GM23338 (cell line): ENCODE measurements around the gene GCDH. TPM values are rescaled to one million over a fixed set of nuclear protein-coding genes. Genes with fewer than 3 reads are reported as not detected.

Experiments used
- ATAC-seq: fragments of 200-7000 bp; cut with Tn5 transposase; 3 replicates; pipeline ENCODE4 v1.9.1; 2020
- DNase-seq: peaks from one replicate; pipeline ENCODE4 v3.0.0-alpha.2; 2015; ENCODE audit warnings: low spot score
- H2AFZ ChIP-seq: fragments of 200-600 bp; sonication (generic); 2 replicates; pipeline ENCODE4 v1.8.0; 2016; ENCODE audit warnings: antibody characterized with exemption, mild to moderate bottlenecking, moderate library complexity
- H3F3A ChIP-seq: fragments of 200-600 bp; sonication (generic); replicated peaks from 2 replicates; pipeline ENCODE4 v1.8.0; 2017; ENCODE audit warnings: antibody characterized with exemption, mixed run types, low read depth
- H3K27ac ChIP-seq: fragments of 200-600 bp; sonication (generic); 2 replicates; pipeline ENCODE4 v1.6.1; 2016; ENCODE audit warnings: low read depth
- H3K27me3 ChIP-seq: fragments of 200-600 bp; sonication (generic); 2 replicates; pipeline ENCODE4 v1.8.0; 2016; ENCODE audit warnings: mild to moderate bottlenecking, mixed run types, moderate library complexity; ENCODE audit not compliant: insufficient read depth
- H3K36me3 ChIP-seq: fragments of 200-600 bp; sonication (generic); 2 replicates; pipeline ENCODE4 v1.8.0; 2016; ENCODE audit warnings: mild to moderate bottlenecking; ENCODE audit not compliant: insufficient read depth
- H3K4me1 ChIP-seq: fragments of 200-600 bp; sonication (generic); 2 replicates; pipeline ENCODE4 v1.8.0; 2016; ENCODE audit warnings: mild to moderate bottlenecking, moderate library complexity; ENCODE audit not compliant: insufficient read depth
- H3K4me2 ChIP-seq: fragments of 200-600 bp; sonication (generic); 2 replicates; pipeline ENCODE4 v1.7.1; 2017; ENCODE audit warnings: mixed run types
- H3K4me3 ChIP-seq: fragments of 200-600 bp; sonication (generic); 2 replicates; pipeline ENCODE4 v1.6.1; 2016; ENCODE audit warnings: mixed run types
- H3K79me2 ChIP-seq: fragments of 200-600 bp; sonication (generic); replicated peaks from 2 replicates; pipeline ENCODE4 v1.8.0; 2017; ENCODE audit warnings: mild to moderate bottlenecking; ENCODE audit not compliant: insufficient read depth
- H3K9me2 ChIP-seq: fragments of 200-600 bp; sonication (generic); 2 replicates; pipeline ENCODE4 v1.8.0; 2017; ENCODE audit not compliant: insufficient read depth
- H4K20me1 ChIP-seq: fragments of 200-600 bp; sonication (generic); replicated peaks from 2 replicates; pipeline ENCODE4 v1.8.0; 2017; ENCODE audit warnings: mild to moderate bottlenecking; ENCODE audit not compliant: insufficient read depth
- H3K27ac Mint-ChIP-seq: 2 replicates; pipeline ENCODE4 v1.8.0; 2020; ENCODE audit warnings: inconsistent platforms, mild to moderate bottlenecking, moderate library complexity, mixed read lengths
- H3K27me3 Mint-ChIP-seq: 3 replicates; pipeline ENCODE4 v1.8.0; 2022; ENCODE audit warnings: low read depth, mild to moderate bottlenecking, moderate library complexity, mixed read lengths, inconsistent platforms; ENCODE audit not compliant: insufficient read depth, poor library complexity
- H3K36me3 Mint-ChIP-seq: 3 replicates; pipeline ENCODE4 v1.8.0; 2021; ENCODE audit warnings: low read depth, mild to moderate bottlenecking, inconsistent platforms, moderate library complexity, mixed read lengths
- H3K4me1 Mint-ChIP-seq: 3 replicates; pipeline ENCODE4 v1.8.0; 2020; ENCODE audit warnings: mild to moderate bottlenecking, inconsistent platforms, mixed read lengths
- H3K4me3 Mint-ChIP-seq: 3 replicates; pipeline ENCODE4 v1.8.0; 2021; ENCODE audit warnings: moderate library complexity, mild to moderate bottlenecking, inconsistent platforms, mixed read lengths
- H3K9me3 Mint-ChIP-seq: 3 replicates; pipeline ENCODE4 v1.8.0; 2020; ENCODE audit warnings: moderate library complexity, mild to moderate bottlenecking, inconsistent platforms, mixed read lengths
- CREB1 ChIP-seq: fragments of 250-450 bp; sonication (Bioruptor Pico); IDR thresholded peaks from 2 replicates; pipeline ENCODE4 v1.5.0; 2020; ENCODE audit warnings: low read depth, mild to moderate bottlenecking, moderate library complexity
- EZH2phosphoT487 ChIP-seq: fragments of 200-600 bp; sonication (generic); IDR thresholded peaks from one replicate; pipeline ENCODE4 v1.8.1; 2018; ENCODE audit warnings: antibody characterized with exemption; ENCODE audit not compliant: unreplicated experiment
- JUNB ChIP-seq: IDR thresholded peaks from one replicate; pipeline ENCODE4 v1.6.1; 2016; ENCODE audit warnings: antibody characterized with exemption; ENCODE audit not compliant: unreplicated experiment
- NANOG ChIP-seq: IDR thresholded peaks from 2 replicates; pipeline ENCODE4 v1.6.1; 2016; ENCODE audit warnings: antibody characterized with exemption, borderline replicate concordance
- POLR2AphosphoS5 ChIP-seq: IDR thresholded peaks from 2 replicates; pipeline ENCODE4 v1.6.1; 2016; ENCODE audit warnings: antibody characterized with exemption, low read depth
- STAT1 ChIP-seq: IDR thresholded peaks from one replicate; pipeline ENCODE4 v1.6.1; 2016; ENCODE audit warnings: antibody characterized with exemption; ENCODE audit not compliant: unreplicated experiment
- ZNF114 ChIP-seq: fragments of 250-450 bp; sonication (Bioruptor Pico); IDR thresholded peaks from 2 replicates; pipeline ENCODE4 v1.5.0; 2020; ENCODE audit warnings: mild to moderate bottlenecking, moderate library complexity
- ZNF331 ChIP-seq: fragments of 250-450 bp; sonication (Bioruptor Pico); IDR thresholded peaks from 2 replicates; pipeline ENCODE4 v1.5.0; 2020; ENCODE audit warnings: low read depth, mild to moderate bottlenecking, moderate library complexity
- polyA plus RNA-seq: library from polyadenylated mRNA; unstranded; fragments of >200 nt; fragmentation: Nextera tagmentation; extraction: Ambion mirVana; gene quantifications from 2 replicates; pipeline ENCODE4 v1.2.1, GENCODE V29; 2016
- total RNA-seq: library from RNA; depleted of rRNA; stranded (reverse); fragments of >200 nt; shearing (Covaris generic); gene quantifications from 2 replicates; pipeline ENCODE4 v1.2.3, GENCODE V29; 2014
- TF ChIP-seq, protein P1 (sequence below): IDR thresholded peaks from one replicate; pipeline ENCODE4 v1.6.1; 2018; ENCODE audit warnings: antibody characterized with exemption; ENCODE audit not compliant: unreplicated experiment
- TF ChIP-seq, protein P2 (sequence below): IDR thresholded peaks from 2 replicates; pipeline ENCODE4 v1.6.1; 2016; ENCODE audit warnings: antibody characterized with exemption

The GCDH gene
- total and polyA plus RNA-seq, 2 experiments from 2014 or later: 54.1 to 99.8 TPM

GRCh38 chr19:12896460-12896859, 5.5 kb downstream of the GCDH start (continued):
- no peak for TF ChIP-seq STAT1
- TF ChIP-seq POLR2AphosphoS5: no peak
- no peak for TF ChIP-seq ZNF114 (CRISPR knock-in tag)
- TF ChIP-seq NANOG: no peak
- TF ChIP-seq, protein P1, sequence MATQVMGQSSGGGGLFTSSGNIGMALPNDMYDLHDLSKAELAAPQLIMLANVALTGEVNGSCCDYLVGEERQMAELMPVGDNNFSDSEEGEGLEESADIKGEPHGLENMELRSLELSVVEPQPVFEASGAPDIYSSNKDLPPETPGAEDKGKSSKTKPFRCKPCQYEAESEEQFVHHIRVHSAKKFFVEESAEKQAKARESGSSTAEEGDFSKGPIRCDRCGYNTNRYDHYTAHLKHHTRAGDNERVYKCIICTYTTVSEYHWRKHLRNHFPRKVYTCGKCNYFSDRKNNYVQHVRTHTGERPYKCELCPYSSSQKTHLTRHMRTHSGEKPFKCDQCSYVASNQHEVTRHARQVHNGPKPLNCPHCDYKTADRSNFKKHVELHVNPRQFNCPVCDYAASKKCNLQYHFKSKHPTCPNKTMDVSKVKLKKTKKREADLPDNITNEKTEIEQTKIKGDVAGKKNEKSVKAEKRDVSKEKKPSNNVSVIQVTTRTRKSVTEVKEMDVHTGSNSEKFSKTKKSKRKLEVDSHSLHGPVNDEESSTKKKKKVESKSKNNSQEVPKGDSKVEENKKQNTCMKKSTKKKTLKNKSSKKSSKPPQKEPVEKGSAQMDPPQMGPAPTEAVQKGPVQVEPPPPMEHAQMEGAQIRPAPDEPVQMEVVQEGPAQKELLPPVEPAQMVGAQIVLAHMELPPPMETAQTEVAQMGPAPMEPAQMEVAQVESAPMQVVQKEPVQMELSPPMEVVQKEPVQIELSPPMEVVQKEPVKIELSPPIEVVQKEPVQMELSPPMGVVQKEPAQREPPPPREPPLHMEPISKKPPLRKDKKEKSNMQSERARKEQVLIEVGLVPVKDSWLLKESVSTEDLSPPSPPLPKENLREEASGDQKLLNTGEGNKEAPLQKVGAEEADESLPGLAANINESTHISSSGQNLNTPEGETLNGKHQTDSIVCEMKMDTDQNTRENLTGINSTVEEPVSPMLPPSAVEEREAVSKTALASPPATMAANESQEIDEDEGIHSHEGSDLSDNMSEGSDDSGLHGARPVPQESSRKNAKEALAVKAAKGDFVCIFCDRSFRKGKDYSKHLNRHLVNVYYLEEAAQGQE: no peak
- TF ChIP-seq, protein P2, sequence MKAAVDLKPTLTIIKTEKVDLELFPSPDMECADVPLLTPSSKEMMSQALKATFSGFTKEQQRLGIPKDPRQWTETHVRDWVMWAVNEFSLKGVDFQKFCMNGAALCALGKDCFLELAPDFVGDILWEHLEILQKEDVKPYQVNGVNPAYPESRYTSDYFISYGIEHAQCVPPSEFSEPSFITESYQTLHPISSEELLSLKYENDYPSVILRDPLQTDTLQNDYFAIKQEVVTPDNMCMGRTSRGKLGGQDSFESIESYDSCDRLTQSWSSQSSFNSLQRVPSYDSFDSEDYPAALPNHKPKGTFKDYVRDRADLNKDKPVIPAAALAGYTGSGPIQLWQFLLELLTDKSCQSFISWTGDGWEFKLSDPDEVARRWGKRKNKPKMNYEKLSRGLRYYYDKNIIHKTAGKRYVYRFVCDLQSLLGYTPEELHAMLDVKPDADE: no peak
- no peak for TF ChIP-seq ZNF331 (CRISPR knock-in tag)

DNA sequence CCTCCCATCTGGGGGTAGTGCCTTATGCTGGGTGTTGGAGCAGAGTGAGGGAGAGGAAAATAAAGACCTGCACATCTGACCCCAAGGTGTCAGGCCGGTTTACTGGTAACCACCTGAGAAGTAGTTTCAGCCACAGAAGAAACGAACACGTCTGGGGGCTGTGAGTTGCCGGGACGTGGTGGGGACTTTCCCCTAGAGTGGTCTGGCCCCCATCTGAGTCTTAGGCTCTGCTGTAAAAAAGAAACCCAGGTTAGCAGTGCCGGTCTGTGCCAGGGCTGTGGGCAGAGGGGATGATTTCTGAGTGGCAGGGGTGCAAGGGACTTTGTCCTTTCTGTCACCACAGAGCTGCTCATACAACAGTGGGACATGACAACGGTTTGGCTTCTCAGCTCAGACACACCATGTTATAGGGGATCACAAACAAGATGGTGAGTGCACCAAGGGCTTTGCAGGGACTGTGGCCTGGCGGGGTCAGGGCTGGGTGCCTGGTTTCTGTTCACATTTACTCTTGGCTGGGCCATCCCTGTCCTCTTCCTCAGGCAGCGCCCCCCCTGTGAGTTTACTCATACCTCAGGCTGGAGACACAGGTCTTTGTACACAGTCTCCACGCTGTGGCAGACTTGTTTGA, 9.0 kb downstream of the GCDH start:
- Histone ChIP-seq H3K36me3 (peaks cover 6% of the 10 kb centered on the region), H3K4me1 (no peaks in the 10 kb centered on the region), H3F3A (no peaks in the 10 kb centered on the region), H3K4me2 (no peak overlapping the region), H3K4me3 (no peak overlapping the region), H3K9me2 (no peaks in the 10 kb centered on the region), H3K79me2 (no peaks in the 10 kb centered on the region), H3K27ac (no peak overlapping the region), H2AFZ (no peak overlapping the region), H4K20me1 (0 out of 2 replicates have a peak, but pooled peaks cover 2% of the 10 kb centered on the region), H3K27me3 (no peaks in the 10 kb centered on the region)
- ATAC-seq: no peak
- Mint-ChIP-seq H3K4me1 (no peaks in the 10 kb centered on the region), H3K9me3 (no peaks in the 10 kb centered on the region), H3K27me3 (peaks cover 6% of the 10 kb centered on the region), H3K4me3 (no peak overlapping the region), H3K27ac (no peak overlapping the region), H3K36me3 (peaks cover 41% of the 10 kb centered on the region)
- no peak for TF ChIP-seq JUNB
- no peak for TF ChIP-seq EZH2phosphoT487
- DNase-seq: no peak

DNA sequence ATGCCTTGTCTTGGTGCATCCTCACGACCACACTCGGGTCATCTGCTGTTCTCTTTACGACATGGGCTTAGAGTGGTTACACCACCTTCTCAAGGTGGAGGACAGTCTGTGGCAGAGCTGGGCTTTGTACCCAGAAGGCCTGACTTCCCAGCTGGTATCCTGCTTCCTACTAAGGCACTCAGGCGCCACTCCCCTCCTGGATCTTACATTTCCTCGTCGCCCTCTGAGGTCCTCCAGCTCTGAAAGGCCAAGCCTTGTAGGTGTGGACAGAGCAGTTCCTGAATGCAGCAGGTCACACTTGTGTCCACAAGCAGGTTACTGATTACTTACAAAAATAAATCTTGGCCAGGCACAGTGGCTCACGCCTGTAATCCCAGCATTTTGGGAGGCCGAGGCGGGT, 16.2 kb downstream of the GCDH start:
- H3K27ac Mint-ChIP-seq: no peak overlapping the region
- H3K27me3 ChIP-seq: no peaks in the 10 kb centered on the region
- no peak for ATAC-seq
- H3K27ac ChIP-seq: no peak overlapping the region
- peaks cover 2% of the 10 kb centered on the region for H3K4me1 Mint-ChIP-seq
- H3K4me2 ChIP-seq: no peak overlapping the region
- H2AFZ ChIP-seq: no peak overlapping the region
- H3K4me1 ChIP-seq: peaks cover 3% of the 10 kb centered on the region; the same call in 1 of the 2 replicates
- H3K9me3 Mint-ChIP-seq: no peaks in the 10 kb centered on the region
- no peak for DNase-seq
- no peaks in the 10 kb centered on the region for H3K79me2 ChIP-seq
- H3K4me3 ChIP-seq: no peak overlapping the region
- no peaks in the 10 kb centered on the region for H3K9me2 ChIP-seq
- no peak overlapping the region for H3K4me3 Mint-ChIP-seq
- H3K36me3 Mint-ChIP-seq: peaks cover 10% of the 10 kb centered on the region; the same call in 2 of the 3 replicates
- H3F3A ChIP-seq: 0 out of 2 replicates have a peak, but pooled peaks cover 2% of the 10 kb centered on the region
- H3K27me3 Mint-ChIP-seq: peaks cover 11% of the 10 kb centered on the region
- no peaks in the 10 kb centered on the region for H4K20me1 ChIP-seq
- H3K36me3 ChIP-seq: no peaks in the 10 kb centered on the region
- TF ChIP-seq, protein P1: no peak
- TF ChIP-seq NANOG: no peak
- TF ChIP-seq STAT1: no peak
- TF ChIP-seq, protein P2: no peak
- no peak for TF ChIP-seq CREB1 (CRISPR knock-in tag)
- no peak for TF ChIP-seq ZNF114 (CRISPR knock-in tag)
